HG02798 (cell line): ENCODE measurements around the gene STK32C.

Experiments
- ATAC-seq: cut with Tn5 transposase; IDR thresholded peaks from one replicate; pipeline ENCODE4 v1.9.1; 2021; ENCODE audit warnings: mild to moderate bottlenecking; ENCODE audit not compliant: unreplicated experiment, poor library complexity

STK32C gene

DNA sequence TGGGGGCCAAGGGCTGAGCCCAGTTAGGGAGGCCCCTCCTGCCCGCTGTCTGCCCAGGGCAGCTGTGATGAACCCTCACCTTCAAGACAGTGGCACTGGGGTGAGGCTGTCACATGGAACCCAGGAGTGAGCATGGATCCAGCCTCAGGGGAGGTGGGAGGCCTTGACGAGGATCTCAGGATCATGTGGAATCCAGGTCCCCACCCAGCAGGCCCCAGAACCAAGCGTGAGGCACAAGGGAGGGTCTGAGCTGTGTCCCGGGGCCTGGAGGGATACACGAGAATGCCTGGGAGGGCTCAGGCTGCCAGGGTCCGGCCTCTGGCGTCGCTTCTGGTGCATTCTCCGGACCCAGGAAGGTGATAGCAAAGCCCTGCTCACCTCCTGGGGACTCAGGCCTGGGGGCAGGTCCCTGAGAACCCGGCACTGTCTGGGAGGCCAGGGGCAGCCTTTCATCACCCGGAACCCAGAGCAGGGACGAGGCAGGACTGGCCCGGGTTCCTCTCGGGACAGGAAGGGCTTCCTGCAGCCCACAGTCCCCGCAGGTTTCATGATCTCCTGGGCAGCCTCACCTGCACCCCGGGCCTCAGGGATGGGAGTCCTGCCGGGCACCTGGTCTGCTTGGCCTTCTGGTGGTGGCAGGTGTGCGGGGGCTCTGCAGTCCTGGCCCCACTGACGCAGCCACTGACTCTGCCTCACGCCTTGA, 103.5 kb downstream of the STK32C start:
- ATAC-seq = no peak

DNA sequence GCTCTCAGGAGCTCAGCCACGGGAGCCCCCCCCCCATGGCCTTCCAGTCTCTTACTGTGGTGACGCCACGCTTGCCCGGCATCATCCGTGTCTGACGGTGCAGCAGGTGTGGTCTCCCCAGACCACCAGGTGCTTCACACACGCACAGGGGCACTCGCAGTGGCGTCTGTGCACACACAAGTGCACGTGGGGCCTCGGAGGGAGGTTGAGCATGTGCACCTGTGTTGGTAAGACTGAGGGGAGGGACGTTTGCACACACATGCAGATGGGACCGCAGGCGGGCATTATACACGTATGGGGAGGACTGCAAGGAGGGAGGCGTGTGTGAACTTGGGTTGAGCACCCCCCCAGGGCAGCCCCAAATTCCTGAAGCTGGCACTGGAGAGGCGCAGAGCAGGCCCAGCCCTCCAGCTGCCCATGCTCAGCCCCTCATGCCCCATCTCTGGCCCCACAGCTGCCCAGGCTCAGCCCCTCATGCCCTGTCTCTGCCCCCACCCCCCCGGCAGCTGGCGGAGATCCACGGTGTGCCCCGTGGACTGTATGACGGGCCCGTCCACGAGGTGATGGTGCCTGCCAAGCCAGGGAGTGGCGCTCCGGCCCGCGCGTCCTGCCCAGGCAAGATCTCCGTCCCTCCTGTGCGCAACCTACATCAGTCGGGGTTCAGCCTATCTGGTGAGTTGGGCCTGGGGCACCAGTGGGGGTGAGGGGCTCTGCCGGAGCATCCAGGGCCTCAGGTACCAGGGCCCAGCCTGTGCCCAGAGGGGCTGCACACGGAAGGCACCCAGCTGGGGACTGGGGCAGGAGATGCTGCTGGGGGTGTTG, 104.3 kb downstream of the STK32C start:
- no peak for ATAC-seq

DNA sequence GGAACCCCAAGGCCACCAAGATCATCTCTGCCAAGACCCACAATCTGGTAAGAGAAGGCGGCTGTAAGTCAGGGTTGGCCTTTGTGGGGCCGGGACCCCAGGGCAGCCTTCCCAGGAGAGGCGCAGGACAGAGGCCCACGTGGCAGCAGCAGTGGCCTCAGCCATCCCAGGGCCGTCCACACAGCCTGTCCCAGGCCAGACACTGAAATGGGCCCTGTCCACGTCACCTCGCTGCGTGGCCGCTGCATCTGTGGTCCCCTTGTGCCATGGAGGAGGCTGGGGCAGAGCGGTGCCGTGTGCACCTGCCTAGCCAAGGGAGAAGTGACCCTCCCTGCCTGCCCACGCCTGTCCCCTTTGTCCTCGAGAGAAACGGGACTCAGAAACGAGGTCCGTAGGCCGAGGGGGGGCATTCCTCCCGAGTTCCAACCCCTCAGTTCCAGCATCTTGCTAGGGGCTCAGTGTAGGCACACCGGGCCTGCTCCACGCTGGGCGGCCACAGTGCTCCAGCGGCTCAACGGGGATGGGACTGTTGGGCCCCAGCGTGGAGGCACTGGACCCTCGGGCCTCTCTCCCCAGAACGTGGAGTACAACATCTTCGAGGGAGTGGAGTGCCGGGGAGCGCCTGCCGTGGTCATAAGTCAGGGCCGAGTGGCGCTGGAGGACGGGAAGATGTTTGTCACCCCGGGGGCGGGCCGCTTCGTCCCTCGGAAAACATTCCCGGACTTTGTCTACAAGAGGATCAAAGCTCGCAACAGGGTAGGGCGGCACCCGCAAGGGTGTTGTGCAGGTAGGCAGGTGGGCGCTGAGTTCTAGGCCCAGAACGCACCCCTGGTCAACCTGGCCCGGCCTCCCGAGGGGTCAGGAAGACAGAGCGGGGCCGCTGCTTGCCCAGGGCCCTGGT, 105.4 kb downstream of the STK32C start:
- ATAC-seq = no peak

DNA sequence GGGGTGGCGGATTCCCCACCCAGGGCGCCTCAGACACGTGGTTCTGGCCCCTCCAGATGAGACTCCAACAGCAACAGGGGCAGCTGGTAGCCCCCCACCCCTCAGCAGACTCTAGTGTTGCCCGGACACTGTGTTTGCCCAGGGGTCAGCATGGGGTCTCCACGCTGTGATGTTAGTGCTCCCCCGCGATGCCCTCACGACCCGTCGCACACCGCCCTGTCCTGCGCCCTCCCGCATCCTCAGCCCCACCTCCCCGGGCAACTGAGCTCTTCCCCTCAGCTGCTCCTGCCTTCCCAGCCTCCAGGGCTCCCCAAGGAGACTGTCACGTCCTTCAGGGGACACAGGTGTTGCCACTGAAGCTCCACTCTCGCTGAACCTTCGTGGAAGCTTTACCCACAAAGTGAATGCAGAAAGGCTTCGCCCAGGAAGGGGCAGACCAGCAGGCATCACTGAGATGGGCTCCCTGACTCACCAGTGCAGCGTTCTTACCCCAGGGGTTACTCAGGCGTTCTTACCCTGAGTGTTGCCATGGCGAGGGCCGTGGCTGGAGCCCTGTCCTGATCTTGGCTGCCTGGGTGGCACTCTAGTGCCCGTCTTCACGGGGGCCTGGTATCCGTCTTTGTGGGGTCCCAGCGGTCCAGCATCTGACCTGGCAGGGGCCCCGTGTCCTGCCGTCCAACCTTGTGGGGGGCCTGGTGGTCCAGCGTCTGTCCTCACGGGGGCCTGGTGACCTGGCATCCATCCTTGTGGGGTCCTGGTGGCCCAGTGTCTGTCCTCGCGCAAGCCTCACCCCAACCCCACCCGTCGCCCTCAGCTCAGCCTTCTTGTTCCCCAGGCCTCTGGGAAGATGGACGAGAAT, 106.4 kb downstream of the STK32C start:
- no peak for ATAC-seq

DNA sequence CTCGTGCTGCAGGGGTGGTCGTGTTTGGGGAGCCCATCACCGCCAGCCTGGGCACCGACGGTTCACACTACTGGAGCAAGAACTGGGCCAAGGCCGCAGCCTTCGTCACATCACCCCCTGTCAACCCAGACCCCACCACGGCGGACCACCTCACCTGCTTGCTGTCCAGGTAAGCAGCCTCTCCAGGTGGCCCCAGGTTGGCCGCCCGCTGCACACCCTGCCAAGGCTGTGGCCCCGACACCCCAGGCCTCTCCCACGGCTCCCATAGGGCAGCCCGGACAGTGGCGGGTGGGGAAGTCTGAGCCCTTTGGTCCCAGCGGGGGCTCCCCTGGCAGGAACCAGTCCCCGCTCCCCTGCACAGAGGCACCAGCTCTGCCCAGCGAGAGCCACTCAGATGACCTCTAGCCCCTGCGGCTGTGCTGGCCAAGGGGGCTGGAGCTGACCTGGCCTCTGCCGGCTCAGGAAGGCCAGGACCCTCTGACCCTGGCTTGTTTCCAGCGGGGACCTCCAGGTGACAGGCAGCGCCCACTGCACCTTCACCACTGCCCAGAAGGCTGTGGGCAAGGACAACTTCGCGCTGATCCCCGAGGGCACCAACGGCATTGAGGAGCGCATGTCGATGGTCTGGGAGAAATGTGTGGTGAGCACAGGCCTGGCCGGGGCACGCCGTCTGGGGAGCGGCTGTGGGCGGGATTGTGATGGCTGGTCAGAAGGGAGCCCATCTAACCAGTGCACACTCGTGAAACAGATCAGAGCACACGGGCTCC, 107.2 kb downstream of the STK32C start:
- ATAC-seq = no peak

DNA sequence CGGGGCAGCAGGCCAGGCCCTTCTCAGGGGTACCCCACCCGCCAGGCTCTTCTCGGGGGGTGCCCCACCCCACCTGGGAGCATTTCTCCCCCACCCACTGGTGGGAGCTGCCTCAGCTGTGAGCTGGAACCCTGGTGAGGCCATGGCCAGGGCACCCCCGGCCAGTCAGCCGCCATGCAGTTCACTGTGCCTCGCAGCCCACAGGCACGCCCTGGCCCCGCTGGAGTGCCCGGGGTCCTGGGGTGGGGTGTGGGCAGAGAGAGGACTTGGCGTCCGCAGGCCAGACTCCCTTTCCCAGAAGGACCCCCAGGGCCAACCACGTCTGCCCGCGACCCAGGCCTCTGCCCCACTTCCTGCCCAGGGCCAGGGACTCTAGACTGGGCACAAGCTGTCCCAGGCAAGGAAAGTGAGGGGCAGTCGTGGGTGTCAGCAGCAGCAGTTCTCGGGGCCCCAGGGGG, 107.9 kb downstream of the STK32C start:
- no peak for ATAC-seq

DNA sequence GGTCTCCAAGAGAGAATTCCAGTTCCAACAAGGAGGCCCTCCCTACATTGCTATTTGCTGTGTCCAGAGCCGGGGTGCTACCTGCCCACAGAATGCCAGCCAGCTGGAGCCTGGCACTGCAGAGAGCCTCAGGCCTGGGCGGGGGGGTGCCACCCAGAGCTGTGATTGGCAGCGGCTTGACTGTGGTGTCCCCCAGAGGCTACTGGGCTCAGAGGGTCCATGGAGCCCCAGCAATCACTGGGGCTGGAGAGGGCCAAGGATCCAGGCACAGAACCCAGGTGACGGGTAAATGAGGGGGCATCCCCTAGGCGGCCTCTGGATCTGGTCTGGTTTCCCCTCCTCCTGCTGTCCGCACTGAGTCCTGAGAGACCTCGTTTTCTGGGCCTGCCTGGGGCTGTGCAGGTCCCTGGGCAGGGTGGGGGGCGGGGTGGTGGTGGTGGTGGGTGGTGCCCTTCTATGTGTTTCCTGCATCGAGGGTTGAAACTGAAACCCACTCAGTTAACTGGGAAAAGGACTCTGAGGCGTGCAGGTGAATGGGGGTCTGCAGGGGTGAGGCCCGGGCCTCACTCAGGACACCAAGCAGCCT, 108.4 kb downstream of the STK32C start:
- no peak for ATAC-seq

DNA sequence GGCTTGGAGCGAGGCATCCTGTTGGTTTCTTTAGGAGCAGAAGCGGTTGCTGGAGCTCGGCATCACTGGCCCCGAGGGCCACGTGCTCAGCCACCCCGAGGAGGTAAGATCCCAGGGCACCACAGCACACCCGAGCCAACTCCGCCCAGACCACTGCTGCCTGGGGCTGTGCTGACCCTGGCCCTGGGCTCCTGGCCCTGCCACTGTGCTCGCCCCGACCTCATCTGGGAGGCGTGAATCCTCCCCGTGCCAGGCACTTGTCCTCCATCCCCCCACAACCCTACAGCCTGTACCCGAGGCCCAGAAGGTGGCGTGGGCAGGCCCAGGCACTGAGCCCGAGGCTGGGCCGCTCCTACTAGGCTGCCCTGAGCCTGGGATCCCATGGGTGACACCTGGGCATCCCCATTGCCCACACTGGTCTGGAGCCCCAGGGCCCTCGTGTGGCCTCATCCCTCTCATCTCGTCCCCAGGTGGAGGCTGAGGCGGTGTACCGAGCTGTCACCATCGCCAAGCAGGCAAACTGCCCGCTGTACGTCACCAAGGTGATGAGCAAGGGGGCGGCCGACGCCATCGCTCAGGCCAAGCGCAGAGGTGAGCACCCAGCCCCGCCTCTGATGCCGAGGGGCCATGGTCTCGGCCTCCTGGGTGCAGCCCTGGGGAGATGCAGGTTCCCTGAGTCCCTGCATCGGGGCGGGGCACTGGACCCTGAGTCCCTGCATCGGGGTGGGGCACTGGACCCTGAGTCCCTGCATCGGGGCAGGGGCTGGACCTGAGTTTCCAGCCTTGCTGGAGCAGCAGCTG, 109.2 kb downstream of the STK32C start:
- no peak for ATAC-seq

DNA sequence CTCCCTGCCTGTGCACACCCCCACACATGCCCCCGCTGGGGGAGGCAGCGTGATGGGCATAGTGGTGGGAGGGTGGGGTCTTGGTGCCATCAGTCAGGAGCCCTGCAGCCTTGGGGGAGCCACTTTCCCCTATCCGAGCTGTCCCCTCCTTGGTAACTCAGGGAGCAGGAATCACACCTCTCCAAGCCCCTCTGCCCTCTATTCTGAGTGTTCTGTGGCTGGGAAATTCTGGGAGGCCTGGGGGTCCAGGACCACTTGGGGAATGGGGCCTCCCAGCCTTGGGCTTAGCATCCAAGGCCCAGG, 109.7 kb downstream of the STK32C start:
- ATAC-seq = no peak

DNA sequence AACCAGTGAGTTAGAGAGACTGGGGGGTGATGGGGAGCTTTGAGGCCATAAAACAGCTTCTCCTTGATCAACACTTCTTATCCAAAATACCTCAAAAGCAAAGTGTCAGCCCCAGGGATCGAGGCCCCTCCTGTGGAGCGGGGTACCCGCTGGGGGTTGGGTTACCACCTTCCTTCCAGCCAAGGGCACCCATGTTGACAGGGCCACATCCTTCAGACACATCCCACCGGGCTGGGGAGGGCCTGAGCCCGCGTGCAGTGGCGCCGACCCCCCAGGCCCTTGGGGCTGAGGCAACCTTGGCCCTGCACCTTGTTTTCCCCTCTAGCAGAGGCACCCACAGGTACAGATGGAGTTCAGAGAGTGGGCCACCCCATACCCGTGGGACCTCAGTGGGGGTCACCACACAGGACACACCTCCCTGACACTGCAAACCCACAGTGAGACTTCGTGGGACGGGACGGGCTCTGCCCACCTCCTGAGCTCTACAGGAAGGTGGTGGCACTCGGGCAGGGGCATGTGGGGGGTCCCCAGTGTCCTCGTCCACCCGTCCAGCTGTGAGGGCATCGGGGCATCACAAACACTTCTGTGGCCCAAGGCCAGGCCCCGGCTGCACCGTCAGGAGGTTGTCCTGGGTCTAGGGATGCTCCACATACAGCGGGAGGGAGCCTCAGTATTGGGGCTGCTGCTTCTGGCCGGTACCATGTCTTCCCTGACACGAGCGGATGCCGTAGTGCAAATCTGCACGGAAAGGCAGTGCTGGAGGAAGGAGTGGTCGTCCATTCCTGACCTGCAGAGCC, 110.3 kb downstream of the STK32C start:
- no peak for ATAC-seq

DNA sequence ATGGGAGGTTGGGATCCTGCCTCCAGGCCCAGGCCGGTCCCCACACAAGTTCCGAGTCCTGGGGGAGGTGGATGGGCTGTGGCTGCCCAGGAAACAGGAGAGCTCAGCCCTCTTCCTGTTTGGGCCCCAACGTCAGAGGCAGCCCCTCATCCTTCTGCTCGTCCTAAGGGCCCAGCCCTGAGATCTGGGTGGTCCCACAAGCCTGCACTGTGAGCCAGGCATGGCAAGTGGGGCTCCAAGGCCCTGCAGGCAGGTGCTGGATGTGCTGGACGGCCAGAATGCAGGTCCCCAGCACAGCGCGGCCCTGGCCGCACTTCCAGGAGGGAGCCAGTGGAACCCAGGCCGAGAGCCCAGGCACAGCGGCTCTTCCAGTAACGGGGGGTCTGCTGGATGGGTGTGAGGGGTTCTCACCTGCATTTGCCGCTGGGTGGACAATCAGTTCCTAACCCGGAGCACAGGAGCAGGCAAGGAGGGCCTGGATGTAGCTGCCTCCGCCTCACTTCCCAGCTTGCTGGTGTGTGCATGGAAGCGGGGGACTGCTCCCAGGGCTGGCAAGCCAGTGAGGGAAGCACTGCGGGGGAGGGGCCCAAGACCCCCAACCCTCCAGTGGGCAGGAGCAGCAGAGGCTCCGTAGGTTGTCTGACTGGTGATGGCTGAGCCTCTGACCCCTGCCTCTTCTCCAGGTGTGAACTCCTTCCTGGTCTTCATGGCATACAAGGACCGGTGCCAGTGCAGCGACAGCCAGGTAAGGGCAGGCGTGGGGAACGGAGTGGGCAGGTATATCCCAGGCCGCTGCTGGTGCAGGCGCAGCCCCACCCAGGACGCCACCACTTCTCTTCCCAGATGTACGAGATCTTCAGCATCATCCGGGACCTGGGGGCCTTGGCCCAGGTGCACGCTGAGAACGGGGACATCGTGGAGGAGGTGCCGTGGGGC, 111.3 kb downstream of the STK32C start:
- no peak for ATAC-seq

DNA sequence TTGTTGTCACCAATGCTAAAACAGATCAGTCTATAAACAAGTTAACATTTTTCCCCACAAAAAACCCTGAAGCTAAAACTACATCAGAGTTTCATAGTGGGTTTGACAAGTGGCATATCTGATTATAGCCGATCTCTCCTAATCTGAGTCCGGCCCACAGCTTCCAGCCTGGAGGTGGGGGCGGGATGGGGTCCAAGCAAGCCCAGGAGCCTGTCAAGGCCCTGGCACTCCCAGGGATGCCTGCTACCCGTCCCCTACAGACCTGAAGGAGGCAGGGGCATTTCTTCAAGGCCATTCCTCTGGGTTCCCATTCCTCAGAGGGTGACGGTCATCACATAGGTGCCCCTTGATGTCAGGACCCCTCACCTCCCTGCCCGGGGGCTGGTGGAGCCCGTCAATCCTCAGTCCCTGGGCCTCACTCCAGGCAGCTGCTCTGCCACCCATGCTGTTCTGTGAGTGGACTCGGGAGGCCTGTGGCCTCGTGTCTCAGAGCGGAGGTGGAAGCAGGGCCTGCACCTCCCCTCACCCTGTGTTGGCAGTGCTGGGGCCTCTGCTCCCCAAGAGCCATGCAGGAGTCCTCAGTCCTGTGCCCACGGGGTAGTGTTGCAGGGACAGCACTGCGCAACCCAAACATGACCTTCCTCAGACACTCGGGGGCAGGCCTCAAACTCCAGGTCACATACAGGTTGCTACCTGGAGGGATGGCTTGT, 112.2 kb downstream of the STK32C start:
- ATAC-seq = no peak

DNA sequence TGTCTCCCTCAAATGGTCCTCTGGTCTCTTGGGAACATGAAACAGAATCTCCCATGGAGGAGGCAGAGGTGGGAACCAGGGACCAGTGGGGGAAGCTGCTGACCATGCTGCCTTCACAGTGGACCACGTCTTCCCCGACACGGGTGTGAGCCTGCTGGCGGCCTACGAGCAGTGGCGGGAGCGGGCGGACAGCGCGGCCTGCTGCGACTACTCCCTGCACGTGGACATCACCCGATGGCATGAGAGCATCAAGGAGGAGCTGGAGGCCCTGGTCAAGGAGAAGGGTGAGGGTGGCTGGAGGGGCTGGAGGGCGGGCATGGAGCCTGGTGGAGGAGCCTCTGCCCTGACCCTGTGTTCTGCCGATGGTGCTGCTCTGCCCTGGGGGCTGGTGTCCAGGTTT, 113.0 kb downstream of the STK32C start:
- no peak for ATAC-seq

DNA sequence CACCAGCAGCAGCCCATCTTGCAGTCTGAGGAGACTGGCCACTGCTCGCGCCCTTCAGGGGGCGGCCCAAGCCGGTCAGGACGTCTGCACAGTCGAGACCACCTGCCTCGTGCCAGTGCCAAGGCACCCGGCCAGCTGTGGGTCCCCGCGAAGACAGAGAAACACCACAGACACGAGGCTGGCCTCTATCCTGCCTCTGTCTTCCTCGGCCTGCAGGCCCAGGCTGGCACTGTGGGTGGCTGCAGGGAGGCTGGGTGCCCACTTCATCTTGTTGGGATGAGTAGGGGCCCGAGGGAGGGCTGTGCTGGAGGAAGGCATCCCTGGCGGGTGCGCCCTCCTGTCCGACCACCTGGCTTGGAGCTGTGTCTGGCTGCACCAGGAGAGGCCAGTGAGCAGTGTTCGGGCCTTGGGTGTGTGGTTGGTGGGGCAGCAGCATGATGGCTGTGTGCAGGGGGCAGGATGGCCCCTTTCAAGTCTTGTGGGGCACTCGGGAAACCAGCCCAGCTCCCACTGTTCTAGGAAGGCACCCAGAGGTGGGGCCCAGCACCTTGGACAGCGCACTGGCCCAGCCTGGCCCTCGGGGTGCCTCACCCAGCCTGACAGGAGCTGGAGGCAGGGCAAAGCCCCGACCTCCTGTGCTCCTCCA, 113.7 kb downstream of the STK32C start:
- no peak for ATAC-seq

DNA sequence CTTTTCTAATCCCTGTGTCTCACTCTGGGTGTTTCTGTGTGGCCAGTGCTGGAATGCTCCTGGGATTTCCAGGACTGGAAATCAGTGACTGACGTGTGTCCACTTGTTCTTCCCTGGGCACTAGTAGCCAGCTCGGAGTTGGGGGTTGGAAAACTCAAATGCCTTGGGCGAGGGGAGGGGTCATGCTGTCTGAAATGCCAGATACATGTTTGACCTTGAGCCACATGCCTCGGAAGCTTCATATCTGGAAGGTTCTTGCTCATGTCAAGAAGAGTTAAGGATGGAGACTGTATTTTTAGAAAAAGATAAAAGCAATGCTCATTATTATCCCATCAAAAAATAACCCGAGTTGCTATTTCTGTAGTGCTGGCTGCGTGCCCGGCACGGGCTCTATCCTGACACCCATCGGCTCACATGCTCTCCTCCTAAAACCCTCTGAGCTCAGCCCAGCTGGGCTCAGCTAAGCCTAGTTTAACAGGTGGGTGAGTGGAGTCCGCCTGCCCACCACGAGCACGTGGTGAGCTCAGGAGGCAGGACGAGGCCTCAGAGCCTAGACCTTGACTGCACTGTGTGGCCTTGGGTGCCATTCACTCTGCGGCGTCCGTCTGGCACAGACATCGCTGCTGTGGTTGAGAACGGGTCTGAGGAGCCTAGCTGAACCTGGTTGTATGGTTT, 114.6 kb downstream of the STK32C start:
- ATAC-seq = no peak
